GM12878 (cell line): Measurements from ENCODE around the gene FRMD5. TPM values are rescaled to one million over a fixed set of nuclear protein-coding genes. Genes with fewer than 3 reads are reported as not detected.

Experiments
- ATAC-seq: fragments of 200-7000 bp; cut with Tn5 transposase; 3 replicates; pipeline ENCODE4 v1.9.1; 2020; ENCODE audit warnings: mild to moderate bottlenecking, moderate library complexity
- BruUV-seq: library from RNA; stranded (reverse); fragments of 400-500 nt; replicated peaks from 2 replicates; lab custom pipeline; 2021; lab: Mats Ljungman, UMichigan
- CTCF ChIA-PET: fragments of 300-600 bp; sonication (Branson Sonifier 250); formaldehyde crosslinking; extraction: SDS; loops from one replicate; lab custom pipeline; 2021; ENCODE audit warnings: inconsistent platforms; lab: Yijun Ruan, JAX
- POLR2A ChIA-PET: fragments of 350-600 bp; formaldehyde crosslinking; extraction: SDS; loops from one replicate; lab custom pipeline; 2021; ENCODE audit warnings: inconsistent platforms; lab: Charles Lee
- RAD21 ChIA-PET: fragments of 300-600 bp; sonication (Branson Sonifier 250); formaldehyde crosslinking; loops from one replicate; lab custom pipeline; 2023; ENCODE audit warnings: antibody characterized with exemption; ENCODE audit not compliant: unreplicated experiment; lab: Charles Lee
- SMC1A ChIA-PET: fragments of 300-600 bp; sonication (Branson Sonifier 250); formaldehyde crosslinking; loops from one replicate; lab custom pipeline; 2023; ENCODE audit not compliant: unreplicated experiment, uncharacterized antibody; lab: Charles Lee
- DNase-seq: peaks from one replicate; pipeline ENCODE4 v3.0.0-alpha.2; 2011; ENCODE audit warnings: low read depth, low spot score
- FAIRE-seq: peaks from 3 replicates; lab custom pipeline; 2011; peaks lifted over from hg19 to GRCh38; lab: Jason Lieb, UNC
- H2AFZ ChIP-seq: 2 replicates; pipeline ENCODE4 v1.6.0; 2011; ENCODE audit warnings: low read depth, low read length, control low read depth; ENCODE audit not compliant: control insufficient read depth
- H3K27ac ChIP-seq: 2 replicates; pipeline ENCODE4 v1.5.1; 2011; ENCODE audit warnings: control low read depth; ENCODE audit not compliant: control insufficient read depth, insufficient read depth
- H3K27me3 ChIP-seq, 2 experiments: replicated peaks in 1 of 2; 2 replicates each; pipeline versions ENCODE4 v1.6.0 to v1.6.1; 2011; ENCODE audit warnings: low read length in 1 of 2; ENCODE audit not compliant: control insufficient read depth in 2 of 2, insufficient read depth in 2 of 2
- H3K36me3 ChIP-seq, 2 experiments: 2 replicates each; pipeline ENCODE4 v1.5.1; 2011; ENCODE audit warnings: low read length in 1 of 2; ENCODE audit not compliant: control insufficient read depth in 2 of 2, insufficient read depth in 2 of 2
- H3K4me1 ChIP-seq: 2 replicates; pipeline ENCODE4 v1.6.1; 2011; ENCODE audit warnings: mild to moderate bottlenecking, low read length, moderate library complexity, mixed read lengths; ENCODE audit not compliant: control insufficient read depth, insufficient read depth
- H3K4me2 ChIP-seq: 2 replicates; pipeline ENCODE4 v1.6.0; 2011; ENCODE audit warnings: control low read depth; ENCODE audit not compliant: control insufficient read depth, insufficient read depth
- H3K4me3 ChIP-seq: fragments of 200-600 bp; sonication (generic); 2 replicates; pipeline ENCODE4 v1.5.1; 2016
- H3K79me2 ChIP-seq: 2 replicates; pipeline ENCODE4 v1.6.0; 2011; ENCODE audit warnings: low read length; ENCODE audit not compliant: control insufficient read depth, insufficient read depth
- H3K9ac ChIP-seq: 2 replicates; pipeline ENCODE4 v1.8.0; 2011; ENCODE audit warnings: low read length, control low read depth, mixed read lengths; ENCODE audit not compliant: control insufficient read depth, insufficient read depth
- H3K9me3 ChIP-seq: replicated peaks from 3 replicates; pipeline ENCODE4 v1.5.1; 2011; ENCODE audit warnings: mild to moderate bottlenecking, low read length; ENCODE audit not compliant: control insufficient read depth, insufficient read depth
- H4K20me1 ChIP-seq: 2 replicates; pipeline ENCODE4 v1.6.0; 2011; ENCODE audit not compliant: control insufficient read depth, insufficient read depth
- ELK1 ChIP-seq: IDR thresholded peaks from 2 replicates; pipeline ENCODE4 v1.6.1; 2012; ENCODE audit warnings: low read depth, low read length, improper control_type of control experiment
- EZH2 ChIP-seq: IDR thresholded peaks from 2 replicates; pipeline ENCODE4 v1.6.1; 2012; ENCODE audit warnings: low read depth, mild to moderate bottlenecking, control low read depth, inconsistent platforms, low read length, borderline replicate concordance; ENCODE audit not compliant: control insufficient read depth
- HDAC6 ChIP-seq: fragments of 200-600 bp; sonication (generic); IDR thresholded peaks from one replicate; pipeline ENCODE4 v1.8.0; 2017; ENCODE audit warnings: antibody characterized with exemption; ENCODE audit not compliant: unreplicated experiment
- JUND ChIP-seq: IDR thresholded peaks from 2 replicates; pipeline ENCODE4 v1.6.1; 2012; ENCODE audit warnings: low read depth, mild to moderate bottlenecking, low read length, improper control_type of control experiment, moderate library complexity
- KAT2A ChIP-seq: conservative IDR thresholded peaks from 2 replicates; pipeline ENCODE4 v1.6.1; 2011; ENCODE audit warnings: low read depth, low read length; ENCODE audit not compliant: control insufficient read depth
- POLR2AphosphoS2 ChIP-seq: IDR thresholded peaks from 2 replicates; pipeline ENCODE4 v1.6.1; 2011; ENCODE audit warnings: low read depth, mild to moderate bottlenecking, low read length, improper control_type of control experiment, moderate library complexity
- POLR2AphosphoS5 ChIP-seq: IDR thresholded peaks from 2 replicates; pipeline ENCODE4 v1.6.1; 2011; ENCODE audit warnings: mild to moderate bottlenecking, low read length, inconsistent platforms
- POU2F2 ChIP-seq: IDR thresholded peaks from 3 replicates; pipeline ENCODE4 v1.6.1; 2011; ENCODE audit warnings: low read depth, mild to moderate bottlenecking, low read length, borderline replicate concordance
- SKIL ChIP-seq: fragments of 450-650 bp; IDR thresholded peaks from 2 replicates; pipeline ENCODE4 v1.6.1; 2017; ENCODE audit warnings: mild to moderate bottlenecking, low read depth, inconsistent platforms; ENCODE audit not compliant: poor library complexity, severe bottlenecking
- SMAD5 ChIP-seq: IDR thresholded peaks from 2 replicates; pipeline ENCODE4 v1.6.1; 2016; ENCODE audit warnings: antibody characterized with exemption, low read depth
- SREBF1 ChIP-seq: IDR thresholded peaks from 2 replicates; pipeline ENCODE4 v1.6.1; 2012; ENCODE audit warnings: mild to moderate bottlenecking, low read length
- SUPT20H ChIP-seq: IDR thresholded peaks from 2 replicates; pipeline ENCODE4 v1.6.1; 2011; ENCODE audit warnings: low read depth, mild to moderate bottlenecking, low read length, moderate library complexity, borderline replicate concordance; ENCODE audit not compliant: control insufficient read depth
- TARDBP ChIP-seq: IDR thresholded peaks from 2 replicates; pipeline ENCODE4 v1.6.1; 2016; ENCODE audit warnings: borderline replicate concordance
- ZNF207 ChIP-seq: fragments of 450-650 bp; IDR thresholded peaks from 2 replicates; pipeline ENCODE4 v1.6.1; 2014; ENCODE audit warnings: antibody characterized with exemption, mild to moderate bottlenecking, borderline replicate concordance
- WGBS: methylation state at CpG from one replicate; pipeline ENCODE4 v1.1.6; 2016; ENCODE audit warnings: low lambda C conversion rate; ENCODE audit not compliant: insufficient replicate concordance, insufficient coverage; ENCODE audit errors: missing lambda C conversion rate; 5-methylcytosine and 5-hydroxymethylcytosine counted together
- in situ Hi-C: fragments of 300-500 bp; cut with MboI; formaldehyde crosslinking; loops from 9 replicates; pipeline ENCODE4 v1.14.3; 2018; ENCODE audit warnings: mixed read lengths
- intact Hi-C: fragments of 100-400 bp; cut with micrococcal nuclease; formaldehyde crosslinking; loops from one replicate; pipeline ENCODE4 v1.14.2; 2022; ENCODE audit not compliant: unreplicated experiment
- polyA plus RNA-seq, 11 experiments: library from polyadenylated mRNA; depleted of rRNA in 4 of 11; unstranded in 6 of 11; stranded (reverse) in 5 of 11; fragments of >200 nt; fragmentation: Nextera tagmentation in 4 of 11; fragmentation: Illumina TruSeq in 1 of 11; extraction: Ambion mirVana in 4 of 11; extraction: Trizol in 1 of 11; gene quantifications; 1 replicate in 1 of 11; 2 replicates in 10 of 11; pipeline versions ENCODE4 v1.2.1 to v1.2.3, GENCODE V29; 2011 to 2016; ENCODE audit warnings: inconsistent platforms in 2 of 11, missing spikeins in 2 of 11, low read depth in 1 of 11
- total RNA-seq, 4 experiments: library from RNA; depleted of rRNA in 3 of 4; stranded (reverse); fragments of >200 nt in 3 of 4; fragmentation: Illumina TruSeq in 1 of 4; extraction: Trizol in 1 of 4; gene quantifications; 2 replicates each; pipeline versions ENCODE4 v1.2.1 to v1.2.3, GENCODE V29; 2013 to 2021
- TF ChIP-seq, protein P1 (sequence below): IDR thresholded peaks from 2 replicates; pipeline ENCODE4 v1.6.1; 2011; ENCODE audit warnings: borderline replicate concordance, low read depth, mild to moderate bottlenecking, moderate library complexity, mixed read lengths, low read length; ENCODE audit not compliant: insufficient read depth; ENCODE audit errors: extremely low read length
- TF ChIP-seq, protein P2 (sequence below): IDR thresholded peaks from 2 replicates; pipeline ENCODE4 v1.6.1; 2012; ENCODE audit warnings: low read length, inconsistent platforms

Gene FRMD5
- total and polyA plus RNA-seq, 10 of the 15 experiments (the other 5 are each of a cell fraction or from before 2014, with no cell fraction given), result 0.26 to 6.4 (median 0.68) TPM; not detected in 1

DNA sequence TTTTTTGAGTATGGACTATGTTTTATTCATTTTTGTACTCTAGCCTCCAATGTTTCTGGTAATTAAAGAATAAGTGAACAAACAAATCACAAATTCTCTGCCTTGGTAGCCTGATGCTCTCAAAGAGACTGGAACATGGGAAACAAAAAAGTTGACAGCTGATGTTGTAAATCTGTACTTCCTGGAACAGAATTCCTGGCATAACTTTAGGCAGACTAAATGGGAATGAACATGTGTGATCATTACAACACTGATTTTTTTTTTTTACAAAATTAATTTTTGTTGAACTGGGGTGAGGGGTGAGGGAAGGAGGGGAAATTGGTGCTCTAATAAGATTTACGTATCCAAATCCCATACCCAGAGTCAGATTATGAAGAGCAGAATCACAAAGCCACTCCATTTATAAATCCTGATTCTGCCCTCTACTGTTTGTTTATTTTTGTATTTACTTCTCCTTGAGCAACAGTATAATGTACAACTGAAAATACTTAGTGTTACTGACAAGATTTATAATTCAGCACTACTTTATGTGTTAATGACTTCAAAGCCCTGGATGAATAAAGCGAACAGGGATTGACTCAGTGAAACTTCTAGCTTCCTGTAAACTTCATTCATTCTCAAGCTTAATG is 165.0 kb downstream of the FRMD5 start (continued):
- no peak for TF ChIP-seq SKIL
- no peak for TF ChIP-seq ELK1
- TF ChIP-seq POLR2AphosphoS5, result no peak
- no peak for TF ChIP-seq HDAC6
- no peak for TF ChIP-seq POLR2AphosphoS2
- no peak for TF ChIP-seq KAT2A

- Histone ChIP-seq H3K4me1 (no peaks in the 10 kb centered on the region), H4K20me1 (no peaks in the 10 kb centered on the region), H3K9ac (no peak overlapping the region), H3K4me3 (no peak overlapping the region), H3K27ac (no peak overlapping the region), H3K27me3 (no peaks in the 10 kb centered on the region), H3K4me2 (no peak overlapping the region), H3K79me2 (no peaks in the 10 kb centered on the region), H3K36me3 (no peaks in the 10 kb centered on the region), H3K9me3 (no peaks in the 10 kb centered on the region; the same call in 2 of the 3 replicates), H2AFZ (no peak overlapping the region)
- ChIA-PET CTCF (no interaction called here), RAD21 (no interaction called here), SMC1A (no interaction called here), POLR2A (interaction anchor here (0.7 kb wide), 1 partner anchor 376 kb away, joined by 3 read pairs; no protein-coding TSS in a partner anchor)
- WGBS, result 0% methylated on average over 2 of the region's 2 CpGs
- DNase-seq, result no peak
- in situ Hi-C loops, result no loop called here
- no TSS peak for BruUV-seq
- no peak for FAIRE-seq
- intact Hi-C loops, result no loop called here
- TF ChIP-seq EZH2, result no peak
- TF ChIP-seq, protein P1, sequence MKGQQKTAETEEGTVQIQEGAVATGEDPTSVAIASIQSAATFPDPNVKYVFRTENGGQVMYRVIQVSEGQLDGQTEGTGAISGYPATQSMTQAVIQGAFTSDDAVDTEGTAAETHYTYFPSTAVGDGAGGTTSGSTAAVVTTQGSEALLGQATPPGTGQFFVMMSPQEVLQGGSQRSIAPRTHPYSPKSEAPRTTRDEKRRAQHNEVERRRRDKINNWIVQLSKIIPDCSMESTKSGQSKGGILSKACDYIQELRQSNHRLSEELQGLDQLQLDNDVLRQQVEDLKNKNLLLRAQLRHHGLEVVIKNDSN, result no peak
- TF ChIP-seq SUPT20H, result no peak
- no peak for TF ChIP-seq POU2F2
- no peak for TF ChIP-seq SMAD5
- TF ChIP-seq TARDBP, result no peak
- TF ChIP-seq ZNF207, result no peak
- no peak for TF ChIP-seq JUND
- no peak for TF ChIP-seq SREBF1
- TF ChIP-seq POLR2AphosphoS5, result no peak
- TF ChIP-seq, protein P2, sequence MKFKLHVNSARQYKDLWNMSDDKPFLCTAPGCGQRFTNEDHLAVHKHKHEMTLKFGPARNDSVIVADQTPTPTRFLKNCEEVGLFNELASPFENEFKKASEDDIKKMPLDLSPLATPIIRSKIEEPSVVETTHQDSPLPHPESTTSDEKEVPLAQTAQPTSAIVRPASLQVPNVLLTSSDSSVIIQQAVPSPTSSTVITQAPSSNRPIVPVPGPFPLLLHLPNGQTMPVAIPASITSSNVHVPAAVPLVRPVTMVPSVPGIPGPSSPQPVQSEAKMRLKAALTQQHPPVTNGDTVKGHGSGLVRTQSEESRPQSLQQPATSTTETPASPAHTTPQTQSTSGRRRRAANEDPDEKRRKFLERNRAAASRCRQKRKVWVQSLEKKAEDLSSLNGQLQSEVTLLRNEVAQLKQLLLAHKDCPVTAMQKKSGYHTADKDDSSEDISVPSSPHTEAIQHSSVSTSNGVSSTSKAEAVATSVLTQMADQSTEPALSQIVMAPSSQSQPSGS, result no peak
- ATAC-seq, result no peak
Measured at GRCh38 chr15:44029003-44029402, 166.1 kb downstream of the FRMD5 start.
